ENCODE data around the gene PSENEN.

Gene PSENEN

GRCh38 chr19:35736913-35737886 lies 8.3 kb upstream of the PSENEN start:
- no peak for DNase-seq

GRCh38 chr19:35738021-35738886 lies 7.2 kb upstream of the PSENEN start:
- DNase-seq: no peak

- DNase-seq: no peak
These were observed 6.6 kb upstream of the PSENEN start for GRCh38 chr19:35738887-35739229.

GRCh38 chr19:35739275-35740107 lies 6.0 kb upstream of the PSENEN start:
- DNase-seq: no peak

GRCh38 chr19:35740108-35740422 lies 5.4 kb upstream of the PSENEN start:
- no peak for DNase-seq

GRCh38 chr19:35740423-35741202 lies 4.8 kb upstream of the PSENEN start:
- DNase-seq: peak; percentile 99

GRCh38 chr19:35741203-35741515 lies 4.3 kb upstream of the PSENEN start:
- no peak for DNase-seq

GRCh38 chr19:35742121-35742724 lies 3.2 kb upstream of the PSENEN start, which contains the start of gene IGFLR1:
IGFLR1 (minus strand) TSS chr19:35742452; CDS start chr19:35741180, 1,272 bp downstream.
- peak; percentile 93 for DNase-seq

GRCh38 chr19:35743640-35744429 lies 1.6 kb upstream of the PSENEN start:
- DNase-seq: no peak

GRCh38 chr19:35744430-35745327 lies 772 bp upstream of the PSENEN start:
- peak; percentile 97 for DNase-seq

- no peak for DNase-seq
These were observed 624 bp downstream of the PSENEN start for GRCh38 chr19:35746087-35746462.

- no peak for DNase-seq
These were observed 1.1 kb downstream of the PSENEN start for GRCh38 chr19:35746531-35746930.

GRCh38 chr19:35748106-35749020 lies 2.9 kb downstream of the PSENEN start, which contains the start of gene LIN37:
LIN37 (plus strand) TSS chr19:35748576; CDS start chr19:35748725, 149 bp downstream.
- DNase-seq: peak; percentile 100

- DNase-seq: no peak
These were observed 4.7 kb downstream of the PSENEN start for GRCh38 chr19:35750167-35750566.

- DNase-seq: no peak
These were observed 6.6 kb downstream of the PSENEN start for GRCh38 chr19:35751839-35752745.

- no peak for DNase-seq
These were observed 7.4 kb downstream of the PSENEN start for GRCh38 chr19:35752746-35753350.
